GM21390 (cell line): ENCODE results near the gene TMEM231.
"Not testable (repeated sequence)": the region's sequence is repeated elsewhere in the genome, so short reads cannot be mapped to it uniquely, and the experiment has no call there.

Experiments used
- ATAC-seq: cut with Tn5 transposase; IDR thresholded peaks from one replicate; pipeline ENCODE4 v1.9.1; 2021; ENCODE audit not compliant: unreplicated experiment

TMEM231 gene

GRCh38 chr16:75534560-75535205, 21.4 kb downstream of the TMEM231 start:
- no peak for ATAC-seq

GRCh38 chr16:75532791-75533190, 23.3 kb downstream of the TMEM231 start:
- ATAC-seq, result no peak

GRCh38 chr16:75532142-75532765, 23.8 kb downstream of the TMEM231 start:
- no peak for ATAC-seq

- ATAC-seq, result no peak
Observed at GRCh38 chr16:75529959-75530358, 26.1 kb downstream of the TMEM231 start.

- no peak for ATAC-seq
Observed at GRCh38 chr16:75529056-75529905, 26.8 kb downstream of the TMEM231 start.

- no peak for ATAC-seq
Observed at GRCh38 chr16:75527825-75528299, 28.2 kb downstream of the TMEM231 start.

- no peak for ATAC-seq
Observed at GRCh38 chr16:75526032-75526790, 29.8 kb downstream of the TMEM231 start.

GRCh38 chr16:75519175-75519574, 36.9 kb downstream of the TMEM231 start:
- ATAC-seq, result no peak

- ATAC-seq, result not testable (repeated sequence)
Observed at GRCh38 chr16:75516189-75516966, 39.7 kb downstream of the TMEM231 start.

- no peak for ATAC-seq
Observed at GRCh38 chr16:75514296-75514695, 41.8 kb downstream of the TMEM231 start.

GRCh38 chr16:75506574-75506973, 49.5 kb downstream of the TMEM231 start:
- ATAC-seq, result no peak

- ATAC-seq, result no peak
Observed at GRCh38 chr16:75506107-75506506, 49.9 kb downstream of the TMEM231 start.

GRCh38 chr16:75503801-75504200, 52.3 kb downstream of the TMEM231 start:
- no peak for ATAC-seq

- no peak for ATAC-seq
Observed at GRCh38 chr16:75502916-75503605, 53.0 kb downstream of the TMEM231 start.

- ATAC-seq, result not testable (repeated sequence)
Observed at GRCh38 chr16:75501820-75502219, 54.2 kb downstream of the TMEM231 start.

- ATAC-seq, result no peak
Observed at GRCh38 chr16:75501359-75501758, 54.7 kb downstream of the TMEM231 start.

GRCh38 chr16:75498605-75499322, 57.3 kb downstream of the TMEM231 start:
- ATAC-seq, result not testable (repeated sequence)

- ATAC-seq, result no peak
Observed at GRCh38 chr16:75497558-75497957, 58.5 kb downstream of the TMEM231 start.

- peak; percentile 64 for ATAC-seq
Observed at GRCh38 chr16:75495076-75495674, 60.9 kb downstream of the TMEM231 start, which contains the start of gene CHST6. TSS of gene CHST6 (minus strand) at chr16:75495441. CDS start at chr16:75479828, 15,613 bp downstream.
